ENCODE data around the gene RRN3.
"Not testable (repeated sequence)": the region's sequence is repeated elsewhere in the genome, so short reads cannot be mapped to it uniquely, and the experiment has no call there.

Gene RRN3

DNA sequence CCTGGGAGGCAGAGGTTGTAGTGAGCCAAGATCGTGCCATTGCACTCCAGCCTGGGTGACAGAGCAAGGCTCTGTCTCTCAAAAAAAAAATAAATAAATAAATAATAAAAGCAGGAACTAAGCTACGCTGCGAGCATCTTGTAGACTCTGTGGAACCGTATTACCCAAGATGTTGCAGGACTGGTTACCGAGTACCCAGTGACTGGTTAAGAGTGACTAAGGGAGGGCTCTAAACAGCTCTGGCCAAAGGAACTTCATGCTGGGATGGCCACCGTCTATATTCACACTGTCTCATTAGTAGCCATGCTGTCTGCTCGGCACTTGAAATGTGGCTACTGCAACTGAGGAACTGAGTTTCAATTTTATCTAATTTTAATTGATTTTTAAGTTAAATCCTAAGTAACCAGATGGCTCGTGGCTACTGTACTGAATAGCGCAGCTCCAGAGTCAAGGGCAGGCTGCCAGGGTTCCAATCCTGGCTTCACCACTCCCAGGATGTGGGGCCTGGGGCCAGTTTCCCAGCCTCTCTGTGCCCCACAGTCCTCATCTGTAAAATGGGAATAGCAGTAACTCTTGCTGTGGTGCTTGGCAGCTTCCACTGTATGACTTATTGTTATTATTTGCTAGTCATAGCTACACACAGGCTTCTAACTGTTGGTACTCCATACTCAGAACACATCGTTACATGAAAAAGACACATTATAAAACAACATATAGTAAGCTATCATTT, 41.2 kb downstream of the RRN3 start:
- in situ Hi-C loops (cut with MboI; ENCODE audit: low sequenced_read_pairs), result no loop called here

DNA sequence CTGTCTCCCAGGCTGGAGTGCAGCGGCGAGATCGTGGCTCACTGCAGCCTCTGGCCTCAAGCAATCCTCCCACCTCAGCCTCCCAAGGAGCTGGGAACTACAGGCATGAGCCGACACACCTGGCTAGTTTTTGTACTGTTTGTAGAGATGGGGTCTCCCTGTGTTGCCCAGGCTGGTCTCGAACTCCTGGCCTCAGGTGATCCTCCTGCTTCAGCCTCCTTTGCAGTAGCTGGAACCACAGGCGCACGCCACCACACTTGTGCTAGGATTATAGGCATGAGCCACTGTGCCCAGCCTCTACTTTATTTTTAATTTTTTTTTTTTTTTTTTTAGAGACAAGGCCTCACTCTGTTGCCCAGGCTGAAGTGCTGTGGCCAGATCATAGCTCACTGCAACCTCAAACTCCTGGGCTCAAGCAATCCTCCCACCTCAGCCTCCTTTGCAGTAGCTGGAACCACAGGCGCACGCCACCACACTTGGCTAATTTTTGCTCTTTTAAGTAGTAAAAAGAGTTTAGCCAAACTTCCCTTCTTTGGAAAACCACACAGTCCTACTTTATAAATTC, 42.6 kb downstream of the RRN3 start:
- in situ Hi-C loops (cut with MboI; ENCODE audit: low sequenced_read_pairs), result no loop called here

DNA sequence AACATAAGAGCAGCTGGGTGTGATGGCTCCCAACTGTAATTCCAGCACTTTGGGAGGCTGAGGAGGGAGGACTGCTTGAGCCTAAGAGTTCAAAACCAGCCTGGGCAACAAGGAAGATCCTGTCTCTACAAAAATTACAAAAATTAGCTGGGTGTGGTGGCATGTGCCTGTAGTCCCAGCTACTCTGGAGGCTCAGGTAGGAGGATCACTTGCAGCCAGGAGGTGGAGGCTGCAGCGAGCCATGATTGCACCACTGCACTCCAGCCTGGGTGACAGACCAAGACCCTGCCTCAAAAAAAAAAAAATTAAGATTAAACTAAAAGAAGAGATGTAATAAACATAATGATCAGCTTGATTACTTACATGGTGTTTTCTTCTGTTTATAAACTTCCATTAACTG, 43.6 kb downstream of the RRN3 start:
- in situ Hi-C loops (cut with MboI; ENCODE audit: low sequenced_read_pairs), result not testable (repeated sequence)

DNA sequence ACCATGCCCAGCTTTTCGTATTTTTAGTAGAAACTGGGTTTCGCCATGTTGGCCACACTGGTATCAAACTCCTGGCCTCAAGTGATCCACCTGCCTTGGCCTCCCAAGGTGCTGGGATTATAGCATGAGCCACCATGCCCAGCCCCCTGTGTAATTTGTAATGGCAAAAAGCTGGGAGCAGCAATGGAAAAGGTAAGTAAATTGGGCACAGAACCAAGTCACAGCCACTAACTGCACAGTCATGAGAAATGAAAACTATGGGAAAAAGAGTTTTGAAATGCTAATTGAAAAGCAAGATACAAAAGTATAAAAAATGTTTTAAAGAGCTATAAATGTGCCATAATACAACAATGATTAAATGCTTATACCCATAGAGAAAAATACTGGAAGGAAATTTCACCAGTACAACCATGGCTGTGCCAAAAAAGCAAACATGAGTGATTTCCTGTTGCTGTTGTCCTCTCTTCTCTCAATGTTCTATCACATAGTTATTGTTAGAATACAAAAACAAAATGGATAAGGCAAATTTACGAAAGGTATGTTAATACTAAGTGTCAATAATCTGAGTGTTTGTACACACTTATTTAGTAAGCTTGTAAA, 44.4 kb downstream of the RRN3 start:
- in situ Hi-C loops (cut with MboI; ENCODE audit: low sequenced_read_pairs), result no loop called here

DNA sequence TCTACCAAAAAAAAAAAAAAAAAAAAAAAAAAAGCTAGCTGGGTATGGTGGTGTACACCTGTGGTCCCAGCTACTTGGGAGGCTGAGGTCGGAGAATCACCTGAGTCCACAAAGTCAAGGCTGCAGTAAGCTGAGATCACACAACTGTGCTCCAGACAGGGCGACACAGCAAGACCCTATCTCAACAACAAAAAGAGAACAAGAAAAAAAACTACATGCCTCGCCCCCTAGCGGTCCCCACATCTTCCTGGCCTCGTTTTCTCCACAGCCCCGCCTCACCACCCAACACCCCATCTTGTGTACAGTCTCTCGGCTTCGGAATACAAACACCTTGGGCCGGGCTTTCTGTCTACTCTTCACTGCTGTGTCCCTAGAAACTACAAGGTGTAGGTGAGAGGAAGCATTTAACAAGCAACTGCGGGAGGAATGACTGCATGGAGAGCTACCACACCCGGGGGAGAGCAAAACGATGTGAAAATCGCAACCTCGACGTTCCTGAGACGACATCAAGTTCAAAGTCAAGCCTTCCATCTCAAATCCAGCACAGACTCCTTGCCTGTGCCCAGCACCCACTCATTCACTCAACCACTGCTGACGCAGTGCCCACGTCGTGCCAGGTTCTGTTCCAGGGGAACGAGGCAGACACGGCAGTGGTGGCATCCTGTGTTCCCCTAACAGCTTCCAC, 47.2 kb downstream of the RRN3 start:
- in situ Hi-C loops (cut with MboI; ENCODE audit: low sequenced_read_pairs), result no loop called here

DNA sequence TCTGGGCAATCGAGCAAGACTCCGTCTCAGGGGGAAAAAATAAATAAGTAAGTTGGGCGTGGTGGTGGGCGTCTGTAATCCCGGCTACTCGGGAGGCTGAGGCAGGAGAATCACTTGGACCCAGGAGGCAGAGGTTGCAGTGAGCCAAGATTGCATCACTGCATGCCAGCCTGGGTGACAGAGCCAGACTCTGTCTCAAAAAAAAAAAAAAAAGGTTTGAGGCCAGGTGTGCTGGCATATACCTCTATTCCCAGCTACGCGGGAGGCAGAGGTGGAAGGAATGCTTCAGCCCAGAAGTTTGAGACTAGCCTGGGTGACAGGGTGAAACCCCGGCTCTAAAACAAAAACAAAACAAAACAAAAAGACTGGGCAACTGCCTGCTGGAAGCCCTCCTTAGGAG, 48.8 kb downstream of the RRN3 start:
- in situ Hi-C loops (cut with MboI; ENCODE audit: low sequenced_read_pairs), result not testable (repeated sequence)

DNA sequence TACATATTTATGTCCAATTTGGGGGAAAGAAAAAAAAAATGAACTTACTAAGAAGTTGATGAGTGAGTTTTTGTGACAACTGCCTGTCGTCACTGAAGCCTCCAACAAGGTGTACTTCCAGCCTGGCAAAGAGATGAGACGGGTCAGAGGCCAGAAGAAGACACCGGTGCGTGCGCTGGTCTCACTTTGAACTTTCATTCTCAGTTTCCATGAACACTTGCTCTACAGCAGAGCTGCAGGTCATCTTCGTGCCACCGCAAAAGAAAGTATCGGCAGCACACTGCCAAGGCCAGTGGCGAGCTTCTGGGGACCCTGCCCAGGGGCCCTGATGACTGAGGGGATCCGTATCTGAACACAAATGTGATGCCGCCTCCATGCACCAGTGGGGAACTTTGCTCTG, 49.8 kb downstream of the RRN3 start:
- in situ Hi-C loops (cut with MboI; ENCODE audit: low sequenced_read_pairs), result no loop called here

DNA sequence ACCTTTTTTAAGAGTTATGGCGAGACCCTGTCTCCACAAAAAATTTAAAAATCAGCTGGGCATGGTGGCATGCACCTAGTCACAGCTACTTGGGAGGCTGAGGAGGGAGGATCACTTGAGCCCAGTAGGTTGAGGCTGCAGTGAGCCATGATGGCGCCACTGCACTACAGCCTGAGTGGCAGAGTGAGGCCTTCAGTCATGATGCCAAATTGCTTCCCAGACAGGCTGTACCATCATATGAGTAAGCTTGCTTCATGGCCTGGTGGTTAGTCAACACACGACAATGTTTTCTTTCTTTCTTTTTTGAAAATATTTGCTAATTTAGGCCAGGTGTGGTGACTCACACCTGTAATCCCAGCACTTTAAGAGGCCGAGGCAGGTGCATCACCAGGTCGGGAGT, 50.7 kb downstream of the RRN3 start:
- in situ Hi-C loops (cut with MboI; ENCODE audit: low sequenced_read_pairs), result no loop called here

DNA sequence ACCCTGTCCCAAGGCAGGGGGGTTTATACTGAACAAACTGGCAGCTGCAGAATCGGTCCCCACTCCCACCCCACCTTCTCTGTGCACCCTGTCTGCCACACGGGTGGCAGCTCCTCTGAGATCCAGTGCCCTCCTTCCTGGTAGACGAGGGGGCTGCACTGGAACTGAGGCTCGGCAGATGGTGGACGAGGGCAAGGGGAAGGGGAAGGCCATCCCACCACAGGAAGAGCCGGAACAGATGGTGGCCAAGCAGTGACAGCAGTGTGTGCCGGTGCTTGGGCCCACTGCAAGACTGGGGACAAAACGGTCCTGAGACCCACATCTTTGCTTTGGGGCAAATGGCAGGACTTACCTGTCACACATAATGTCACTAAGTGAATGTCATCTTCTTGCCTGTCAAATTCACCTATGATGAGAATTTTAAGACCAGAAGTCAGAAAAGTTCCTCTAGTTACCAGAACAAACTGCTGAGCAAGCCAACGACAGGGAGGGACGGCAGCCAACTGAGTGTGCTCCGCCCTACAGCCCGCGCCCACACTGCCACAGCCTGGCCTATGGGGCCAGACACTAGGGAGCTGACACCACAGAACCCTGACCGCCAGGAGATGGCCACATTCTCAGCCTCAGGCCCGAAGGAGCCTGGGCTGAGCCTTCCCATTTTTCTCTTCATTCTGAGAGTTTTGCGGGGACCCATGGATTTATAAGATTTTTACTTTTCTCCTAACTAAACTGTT, 52.6 kb downstream of the RRN3 start:
- in situ Hi-C loops (cut with MboI; ENCODE audit: low sequenced_read_pairs), result no loop called here

DNA sequence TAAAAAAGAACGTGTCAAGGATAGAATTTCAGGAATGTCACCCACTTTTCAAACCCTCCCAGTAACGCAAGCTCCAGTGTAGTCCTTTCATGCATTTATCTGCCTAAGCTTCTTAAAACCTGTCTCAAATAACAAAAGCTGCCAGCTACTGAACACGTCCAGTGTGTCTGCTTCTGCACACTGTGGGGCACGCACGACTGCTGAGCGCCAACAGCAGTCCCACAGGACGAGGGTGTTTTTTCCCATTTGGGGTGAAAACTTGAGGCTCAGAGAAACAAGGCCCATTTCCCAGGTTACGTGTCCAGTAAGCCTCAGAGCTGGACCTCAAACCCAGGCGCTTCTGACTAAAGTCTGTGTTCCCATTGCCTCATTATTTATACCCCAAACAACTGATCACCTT, 55.4 kb downstream of the RRN3 start:
- in situ Hi-C loops (cut with MboI; ENCODE audit: low sequenced_read_pairs), result no loop called here

DNA sequence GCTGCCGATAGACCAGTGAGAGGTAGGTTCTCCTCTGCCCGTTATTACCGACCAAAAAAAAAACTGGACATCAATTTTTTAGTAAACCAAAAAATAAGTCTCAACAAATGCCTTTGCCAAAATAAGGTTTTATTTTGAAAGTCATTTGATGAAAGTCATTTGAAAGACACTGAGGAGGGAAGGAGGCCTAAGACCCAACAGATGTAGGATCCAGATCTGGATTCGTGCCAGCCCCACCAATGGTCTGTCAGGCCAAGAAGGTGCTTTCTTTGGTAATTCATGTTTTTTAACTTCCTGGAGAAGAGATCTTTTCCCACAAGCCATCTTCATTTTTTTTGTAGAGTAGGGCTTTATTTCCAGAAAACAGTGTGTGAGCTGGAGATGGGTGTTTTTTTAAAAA, 56.3 kb downstream of the RRN3 start:
- in situ Hi-C loops (cut with MboI; ENCODE audit: low sequenced_read_pairs), result no loop called here

DNA sequence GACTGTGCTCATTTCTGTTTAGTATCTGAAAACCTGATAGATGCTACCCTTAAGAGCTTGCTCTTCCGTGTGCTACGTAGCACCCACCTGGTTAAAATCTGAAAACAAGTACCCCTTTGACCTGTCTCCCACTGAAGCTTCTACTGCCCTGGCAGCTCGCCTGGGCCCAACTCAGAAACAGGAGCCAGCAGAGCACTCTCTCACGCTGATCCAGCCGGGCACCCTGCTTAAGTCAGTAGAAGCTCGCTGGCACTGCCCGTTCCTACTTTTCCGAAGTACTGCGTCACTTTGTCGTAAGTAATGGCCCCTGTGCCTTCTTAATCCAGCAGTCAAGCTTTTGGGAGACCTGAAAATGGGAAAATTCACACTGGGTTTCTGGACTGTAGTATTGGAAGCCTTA, 57.1 kb downstream of the RRN3 start:
- in situ Hi-C loops (cut with MboI; ENCODE audit: low sequenced_read_pairs), result no loop called here

DNA sequence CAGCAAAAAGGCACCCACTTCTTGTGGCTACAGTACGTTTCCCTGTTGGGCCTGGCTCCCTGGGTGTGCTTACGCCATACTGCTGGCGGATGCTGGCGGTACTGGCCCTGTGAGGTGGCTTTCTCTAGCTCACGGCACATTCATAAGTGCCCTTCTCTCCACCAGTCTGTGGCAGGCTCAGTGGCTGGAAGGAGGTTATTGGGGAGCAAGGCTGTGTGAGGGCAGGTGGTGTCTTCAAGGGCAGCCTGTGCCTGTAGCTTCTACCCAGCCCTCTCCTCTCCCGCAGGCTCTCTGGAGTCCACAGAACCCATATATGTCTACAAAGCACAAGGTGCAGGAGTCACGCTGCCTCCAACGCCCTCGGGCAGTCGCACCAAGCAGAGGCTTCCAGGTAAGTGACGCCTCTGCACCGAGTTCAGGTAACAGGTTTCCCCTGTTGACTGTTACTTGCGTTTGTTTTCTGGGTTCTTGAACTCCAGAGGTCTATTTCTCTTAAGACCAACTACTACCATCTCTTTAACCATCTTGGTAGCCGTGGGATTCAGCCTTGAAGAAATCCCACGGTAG, 58.8 kb downstream of the RRN3 start:
- in situ Hi-C loops (cut with MboI; ENCODE audit: low sequenced_read_pairs), result no loop called here

DNA sequence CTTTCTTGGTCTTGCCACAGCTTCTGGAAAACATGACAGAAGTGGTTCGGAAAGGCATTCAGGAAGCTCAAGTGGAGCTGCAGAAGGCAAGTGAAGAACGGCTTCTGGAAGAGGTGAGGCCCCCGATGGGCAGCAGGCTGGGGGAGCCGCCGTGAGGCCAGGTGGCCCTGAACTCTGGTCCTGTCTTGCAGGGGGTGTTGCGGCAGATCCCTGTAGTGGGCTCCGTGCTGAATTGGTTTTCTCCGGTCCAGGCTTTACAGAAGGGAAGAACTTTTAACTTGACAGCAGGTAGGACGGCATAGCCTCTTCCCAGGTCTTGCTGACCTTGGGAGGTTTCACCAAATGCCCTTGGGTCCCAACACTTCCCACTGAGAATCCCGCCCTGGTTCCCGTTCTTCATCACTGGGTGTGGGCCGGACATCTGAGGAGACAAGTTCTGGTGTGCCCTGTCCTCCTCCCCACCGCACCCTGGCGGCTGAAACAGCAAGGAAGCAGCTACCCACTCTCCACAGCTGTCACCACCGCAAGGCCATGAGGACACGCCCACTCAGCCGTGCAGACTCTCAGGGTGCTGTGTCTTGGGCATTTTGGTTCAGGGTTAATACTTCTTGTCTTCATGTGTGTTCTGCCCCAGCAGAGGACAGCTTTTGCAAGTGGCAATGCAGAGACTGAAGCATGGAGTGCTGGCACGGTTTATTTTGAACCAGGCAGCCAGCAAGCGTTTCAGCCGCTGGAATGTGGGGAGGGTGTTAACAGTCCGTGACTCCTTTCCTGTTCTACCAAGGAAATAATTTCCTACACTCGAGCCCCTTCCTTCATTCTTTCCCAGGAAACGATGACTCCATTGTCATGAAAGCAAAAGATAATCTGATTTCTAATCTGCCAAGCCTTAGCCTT, 59.6 kb downstream of the RRN3 start:
- in situ Hi-C loops (cut with MboI; ENCODE audit: low sequenced_read_pairs), result no loop called here

DNA sequence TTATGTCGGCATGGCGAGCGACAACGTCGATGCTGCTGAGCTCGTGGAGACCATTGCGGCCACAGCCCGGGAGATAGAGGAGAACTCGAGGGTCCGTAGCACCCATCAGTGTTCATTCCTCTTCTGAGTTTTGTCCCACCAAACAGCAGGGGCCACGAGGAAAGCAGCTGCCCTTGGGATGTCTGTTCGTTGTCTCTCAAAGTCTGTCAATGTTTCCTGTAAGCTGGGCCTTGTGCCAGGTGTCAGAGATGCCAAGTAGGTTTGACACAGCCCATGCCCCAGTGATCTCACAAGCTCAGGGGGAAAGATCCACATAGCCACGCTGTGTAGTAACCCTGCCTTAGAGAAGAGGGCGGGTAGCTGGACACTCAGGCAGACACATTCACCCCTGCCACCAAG, 60.8 kb downstream of the RRN3 start:
- in situ Hi-C loops (cut with MboI; ENCODE audit: low sequenced_read_pairs), result no loop called here

DNA sequence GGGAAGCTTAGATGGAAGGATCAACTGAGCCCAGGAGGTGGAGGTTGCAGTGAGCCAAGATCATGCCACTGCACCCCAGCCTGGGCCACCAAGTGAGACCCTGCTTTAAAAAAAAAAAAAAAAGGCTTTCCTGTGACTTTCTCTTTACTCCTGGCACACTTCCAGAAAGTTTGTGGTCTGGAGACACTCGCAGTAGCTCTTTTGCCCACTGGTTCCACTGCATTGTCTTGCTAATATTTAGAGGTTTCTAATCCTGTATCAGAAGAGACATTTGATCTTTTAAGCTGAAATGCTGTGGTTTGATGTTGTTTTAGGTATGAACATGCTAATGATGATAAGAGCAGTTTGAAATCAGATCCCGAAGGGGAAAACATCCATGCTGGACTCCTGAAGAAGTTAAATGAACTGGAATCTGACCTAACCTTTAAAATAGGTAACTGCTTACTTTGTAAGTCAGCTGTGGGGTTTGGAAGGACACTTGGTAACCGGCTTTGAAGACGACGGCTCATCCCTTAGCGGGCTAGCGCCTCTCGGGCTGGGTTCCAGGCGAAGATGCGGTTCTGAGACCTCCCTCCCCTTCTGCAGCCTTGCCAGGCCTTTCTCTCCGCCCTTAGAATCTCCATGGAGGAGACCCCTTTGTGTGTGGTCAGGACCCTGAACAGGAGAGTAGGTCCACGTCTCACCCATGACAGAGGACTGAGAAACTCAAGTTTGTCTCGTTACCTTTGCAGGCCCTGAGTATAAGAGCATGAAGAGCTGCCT, 61.3 kb downstream of the RRN3 start:
- in situ Hi-C loops (cut with MboI; ENCODE audit: low sequenced_read_pairs), result no loop called here

DNA sequence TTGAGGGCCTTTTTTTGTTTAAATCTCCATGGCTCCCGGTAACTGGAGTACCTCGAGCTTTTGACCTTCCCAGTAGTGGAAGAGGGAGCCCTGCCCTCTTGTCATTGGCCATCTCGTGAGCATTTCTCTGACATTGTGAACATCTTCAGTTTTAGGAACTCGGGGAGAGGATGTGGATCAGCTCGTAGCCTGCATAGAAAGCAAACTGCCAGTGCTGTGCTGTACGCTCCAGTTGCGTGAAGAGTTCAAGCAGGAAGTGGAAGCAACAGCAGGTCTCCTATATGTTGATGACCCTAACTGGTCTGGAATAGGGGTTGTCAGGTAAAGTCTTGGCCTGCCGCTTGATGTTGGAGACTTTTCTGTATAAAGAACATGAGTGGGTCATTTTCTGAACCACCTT, 62.5 kb downstream of the RRN3 start:
- in situ Hi-C loops (cut with MboI; ENCODE audit: low sequenced_read_pairs), result no loop called here

DNA sequence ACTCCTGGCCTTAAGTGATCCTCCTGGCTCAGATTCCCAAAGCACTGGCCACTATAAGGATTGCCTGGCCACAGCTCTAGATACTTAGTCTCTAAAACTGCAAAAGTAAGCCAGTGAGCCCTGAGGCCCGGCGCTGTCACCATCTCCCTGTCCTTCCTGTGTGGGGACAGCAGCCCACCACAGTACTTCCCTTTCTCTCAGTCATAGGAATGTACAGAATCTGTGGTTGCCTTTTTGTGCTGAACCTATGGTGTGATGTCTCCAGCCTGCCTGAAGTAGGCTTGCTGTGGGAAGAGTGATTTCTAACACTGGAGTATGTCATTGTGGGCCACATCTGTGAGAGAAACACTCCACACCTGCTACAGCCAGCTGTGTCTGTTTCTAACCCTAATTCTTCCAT, 62.9 kb downstream of the RRN3 start:
- in situ Hi-C loops (cut with MboI; ENCODE audit: low sequenced_read_pairs), result no loop called here

DNA sequence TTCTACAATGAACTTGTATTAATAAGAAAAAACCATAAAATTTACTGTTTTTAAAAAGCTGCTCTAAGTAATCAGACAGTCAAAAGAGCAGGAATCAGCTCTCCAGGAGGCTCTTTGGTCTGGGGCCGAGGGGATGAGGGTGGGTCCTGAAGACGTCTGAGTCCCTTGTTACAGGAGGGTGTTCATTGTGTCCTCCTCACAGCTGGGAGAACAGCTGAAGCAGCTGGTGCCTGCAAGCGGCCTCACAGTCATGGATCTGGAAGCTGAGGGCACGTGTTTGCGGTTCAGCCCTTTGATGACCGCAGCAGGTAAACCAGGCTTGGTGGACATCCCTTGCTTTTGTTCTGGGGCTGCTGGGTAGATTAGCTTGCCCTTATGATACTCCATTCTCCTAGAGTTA, 64.3 kb downstream of the RRN3 start:
- in situ Hi-C loops (cut with MboI; ENCODE audit: low sequenced_read_pairs), result not testable (repeated sequence)
